GM19438 (cell line): ENCODE measurements around the gene ITGA3.

Experiments
- ATAC-seq: cut with Tn5 transposase; IDR thresholded peaks from one replicate; pipeline ENCODE4 v1.9.1; 2021; ENCODE audit warnings: low read depth; ENCODE audit not compliant: unreplicated experiment

ITGA3 gene

DNA sequence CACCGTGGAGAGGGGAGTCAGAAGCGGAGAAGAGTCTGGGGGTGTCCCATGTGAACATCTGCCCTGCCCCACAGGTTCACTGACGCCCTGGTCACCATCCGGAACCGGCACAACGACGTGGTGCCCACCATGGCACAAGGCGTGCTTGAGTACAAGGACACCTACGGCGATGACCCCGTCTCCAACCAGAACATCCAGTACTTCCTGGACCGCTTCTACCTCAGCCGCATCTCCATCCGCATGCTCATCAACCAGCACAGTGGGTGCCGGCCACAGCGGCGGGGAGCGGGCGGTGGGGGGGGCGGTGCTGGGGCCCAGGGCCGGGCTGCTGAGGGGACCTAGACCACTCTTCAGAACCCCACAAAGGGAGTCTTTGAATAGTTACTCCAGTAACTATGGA is 49.9 kb downstream of the ITGA3 start:
- no peak for ATAC-seq

DNA sequence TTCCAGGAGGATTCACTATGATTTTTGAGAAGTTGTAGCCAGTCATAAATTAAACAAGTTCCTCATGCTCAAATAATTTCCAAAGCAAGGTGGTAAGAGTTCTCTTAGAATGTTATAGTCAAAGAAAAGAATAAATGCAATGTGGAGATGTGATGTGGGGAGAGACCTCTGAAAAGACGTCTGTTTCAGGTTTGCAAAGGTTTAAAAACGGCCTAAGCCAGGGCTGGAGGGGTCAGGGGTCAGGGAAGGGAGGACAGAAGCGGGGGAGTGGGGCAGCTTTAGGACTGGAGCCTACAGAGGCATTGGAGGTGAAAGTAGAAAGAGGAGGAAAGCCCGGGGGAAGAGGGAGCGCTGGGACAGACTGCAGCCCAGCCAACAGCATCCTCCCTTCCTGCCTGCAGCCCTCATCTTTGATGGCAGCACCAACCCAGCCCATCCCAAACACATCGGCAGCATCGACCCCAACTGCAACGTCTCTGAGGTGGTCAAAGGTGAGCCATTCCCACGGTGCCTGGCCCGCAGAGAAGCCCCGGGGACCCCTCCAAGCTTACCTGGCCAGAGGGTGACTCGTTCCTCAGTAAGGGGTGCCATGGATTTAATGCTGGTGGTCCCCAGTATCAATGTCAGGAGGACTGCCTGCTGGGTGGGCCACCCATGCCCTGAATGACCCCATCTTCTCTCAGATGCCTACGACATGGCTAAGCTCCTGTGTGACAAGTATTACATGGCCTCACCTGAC is 50.7 kb downstream of the ITGA3 start:
- ATAC-seq: no peak

GRCh38 chr17:50107790-50108414 is 52.0 kb downstream of the ITGA3 start:
- ATAC-seq: no peak

DNA sequence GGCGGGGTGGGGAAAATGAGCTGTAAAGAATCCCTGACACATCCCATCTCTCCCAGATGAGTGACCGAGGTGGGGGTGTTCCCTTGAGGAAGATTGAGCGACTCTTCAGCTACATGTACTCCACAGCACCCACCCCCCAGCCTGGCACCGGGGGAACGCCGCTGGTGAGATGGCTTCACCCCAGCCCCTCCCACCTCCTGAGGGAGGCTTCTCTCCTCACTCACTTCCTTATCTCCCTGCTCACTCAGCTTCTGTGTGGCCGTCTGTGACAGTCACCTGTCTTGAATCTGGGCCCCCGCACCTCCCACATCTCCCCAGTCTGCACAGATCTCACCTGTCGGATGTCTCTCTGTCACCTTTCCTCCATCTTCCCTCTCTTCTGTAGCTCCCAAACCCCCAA is 52.6 kb downstream of the ITGA3 start:
- ATAC-seq: no peak

- ATAC-seq: no peak
Measured at GRCh38 chr17:50109207-50109606, 53.3 kb downstream of the ITGA3 start.

GRCh38 chr17:50109785-50110184 is 53.9 kb downstream of the ITGA3 start:
- no peak for ATAC-seq

DNA sequence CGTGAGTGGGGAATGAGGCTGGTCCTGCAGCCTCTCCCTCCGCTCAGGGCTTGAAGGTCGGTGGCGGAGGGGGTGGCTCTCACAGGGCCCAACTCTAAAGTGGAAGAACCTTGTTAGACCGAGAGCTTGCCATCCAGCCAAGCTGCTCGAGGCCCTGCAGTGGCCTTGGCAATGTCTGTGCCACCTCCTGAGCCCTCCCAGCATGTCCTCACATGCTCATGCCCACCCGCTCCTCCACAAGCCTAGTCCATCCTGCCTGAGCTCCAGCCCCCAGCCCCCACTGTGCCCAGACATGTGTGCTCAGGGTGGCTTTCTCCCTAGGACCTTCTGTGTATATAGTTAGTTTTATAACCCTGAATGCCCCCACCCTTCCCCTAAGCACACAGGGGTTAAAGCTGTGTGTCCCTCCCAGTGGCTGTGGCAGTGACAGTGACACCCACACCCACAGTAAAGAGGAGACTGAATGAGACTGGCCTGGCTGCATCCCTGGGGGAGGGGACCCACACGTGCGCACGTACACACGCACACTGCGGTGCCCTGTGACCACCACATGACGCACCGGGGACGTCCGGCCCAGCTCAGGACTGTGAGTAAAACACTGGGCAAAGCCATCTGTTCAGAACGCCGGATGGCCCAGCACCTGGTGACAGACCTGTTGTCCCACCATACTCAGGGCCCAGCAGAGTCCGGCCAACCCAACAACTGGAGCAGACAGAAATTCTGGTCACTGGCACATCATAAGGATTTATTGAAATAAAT is 54.9 kb downstream of the ITGA3 start:
- no peak for ATAC-seq

GRCh38 chr17:50111673-50112655 is 56.1 kb downstream of the ITGA3 start:
- no peak for ATAC-seq

- no peak for ATAC-seq
Measured at GRCh38 chr17:50112694-50113093, 56.8 kb downstream of the ITGA3 start.

DNA sequence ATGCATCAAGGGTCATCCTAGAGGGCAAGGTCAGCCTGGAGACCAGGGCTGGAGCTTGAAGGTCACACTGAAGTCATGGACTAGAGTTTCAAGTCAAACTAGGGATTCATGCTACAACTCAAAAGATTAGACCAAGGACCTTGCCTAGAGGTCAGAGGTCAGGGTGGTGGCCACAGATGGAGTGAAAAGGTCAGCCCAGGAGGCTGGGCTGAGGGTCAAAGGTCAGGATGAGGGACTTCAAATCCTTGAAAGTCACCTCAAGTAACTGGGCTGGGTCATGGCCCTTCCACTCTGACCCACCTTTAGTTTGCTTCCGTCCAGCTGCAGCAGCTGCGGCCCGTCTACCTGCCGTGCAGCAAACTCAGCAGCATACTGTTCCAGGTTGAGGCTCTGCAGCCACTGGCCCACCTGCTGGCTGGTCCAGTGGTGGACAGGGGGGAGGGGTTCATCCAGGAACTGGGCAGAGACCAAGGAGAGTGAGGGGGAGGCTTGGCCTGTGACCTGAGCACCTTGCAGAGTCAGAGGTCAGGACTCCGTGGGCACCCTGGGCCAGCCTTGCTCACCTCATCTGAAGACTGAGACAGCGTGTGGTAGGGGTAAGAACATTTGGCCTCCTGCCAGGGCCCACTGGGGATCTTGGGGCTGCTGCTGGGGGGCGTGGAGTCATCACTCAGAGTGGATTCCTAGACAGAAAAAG is 57.9 kb downstream of the ITGA3 start:
- no peak for ATAC-seq

GRCh38 chr17:50114401-50114800 is 58.5 kb downstream of the ITGA3 start:
- no peak for ATAC-seq

DNA sequence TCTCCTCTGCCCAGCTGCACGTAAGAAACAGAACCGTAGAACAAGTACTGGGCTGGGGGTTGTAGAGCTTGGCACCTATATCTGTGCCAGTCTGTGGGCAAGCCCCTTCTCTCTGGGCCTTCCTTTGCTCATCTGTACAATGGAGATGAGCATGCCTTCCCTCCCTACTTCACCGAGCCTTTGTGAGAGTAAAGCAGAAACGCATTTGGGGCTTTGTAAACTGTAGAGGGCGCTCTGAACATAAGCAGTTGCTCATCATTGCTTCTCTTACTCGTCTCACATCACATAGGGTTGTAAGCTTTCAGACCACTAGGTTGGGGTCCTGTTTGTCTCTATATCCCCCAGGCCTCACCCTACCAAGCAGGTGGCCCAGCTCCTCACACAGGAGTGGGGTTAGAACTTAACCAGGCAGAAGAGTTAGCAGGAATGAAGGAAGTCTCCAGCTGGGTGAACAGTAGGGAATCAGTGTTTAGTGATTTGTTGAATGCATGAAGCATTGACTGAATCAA is 59.0 kb downstream of the ITGA3 start:
- ATAC-seq: no peak

DNA sequence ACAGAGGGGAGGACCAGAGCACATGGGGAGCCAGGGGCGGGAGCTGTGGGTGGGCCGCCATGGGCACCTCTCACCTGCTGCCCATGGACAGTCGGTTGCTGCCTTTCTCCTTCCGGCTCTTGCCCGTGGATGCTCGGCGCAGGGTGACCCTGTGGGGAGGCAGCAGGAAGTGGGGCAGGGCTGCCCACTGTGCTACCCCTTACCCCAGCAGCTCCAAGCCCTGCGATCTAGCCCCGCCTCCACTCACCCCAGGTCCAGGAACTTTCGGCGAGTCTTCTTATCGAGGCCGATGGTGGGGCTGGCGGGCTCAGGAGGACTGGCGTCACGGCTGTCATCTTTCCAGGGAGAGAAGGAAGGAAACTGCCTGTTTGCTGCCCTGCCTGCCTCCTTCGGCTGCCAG is 59.8 kb downstream of the ITGA3 start:
- no peak for ATAC-seq

DNA sequence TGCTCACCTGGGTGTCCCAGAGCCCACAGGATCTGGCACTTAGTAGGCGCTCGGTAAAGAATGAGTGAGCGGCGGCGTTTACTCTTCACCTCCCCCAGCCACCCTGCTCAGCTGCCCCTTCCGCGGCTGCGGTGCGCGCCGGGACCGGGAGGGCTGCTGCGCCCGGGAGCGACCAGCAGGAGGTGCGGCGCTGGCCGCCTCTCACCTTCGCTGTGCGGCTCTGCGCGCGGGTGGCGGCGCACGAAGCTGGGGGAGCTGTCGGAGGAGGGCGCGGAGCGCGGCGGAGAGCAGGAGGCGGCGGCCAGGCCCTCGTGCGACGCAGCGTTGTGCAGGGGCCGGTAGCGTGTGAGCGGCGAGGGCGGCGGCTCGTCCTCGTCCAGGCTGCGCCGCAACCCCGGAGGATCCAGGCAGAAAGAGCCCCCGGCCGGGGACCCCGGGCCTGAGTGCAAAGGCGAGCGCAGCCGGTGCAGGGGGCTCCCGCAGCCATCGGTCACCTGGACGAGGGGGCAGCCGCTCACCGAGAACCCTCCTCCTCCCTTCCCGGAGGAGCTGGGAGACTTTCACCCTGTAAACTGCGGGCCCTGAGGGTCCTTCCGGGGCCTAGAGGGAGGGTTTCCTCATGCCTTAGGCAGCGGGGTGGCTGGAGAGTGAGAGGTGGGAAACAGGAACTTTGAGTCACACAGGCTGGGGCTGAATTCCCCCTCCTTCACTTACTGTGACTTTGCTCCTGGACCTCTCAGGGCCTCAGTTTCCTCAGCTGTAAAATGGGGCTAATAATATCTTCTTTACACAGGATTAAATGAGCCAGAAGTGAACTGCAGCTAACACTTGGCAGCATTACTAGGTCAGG is 61.5 kb downstream of the ITGA3 start:
- ATAC-seq: no peak

DNA sequence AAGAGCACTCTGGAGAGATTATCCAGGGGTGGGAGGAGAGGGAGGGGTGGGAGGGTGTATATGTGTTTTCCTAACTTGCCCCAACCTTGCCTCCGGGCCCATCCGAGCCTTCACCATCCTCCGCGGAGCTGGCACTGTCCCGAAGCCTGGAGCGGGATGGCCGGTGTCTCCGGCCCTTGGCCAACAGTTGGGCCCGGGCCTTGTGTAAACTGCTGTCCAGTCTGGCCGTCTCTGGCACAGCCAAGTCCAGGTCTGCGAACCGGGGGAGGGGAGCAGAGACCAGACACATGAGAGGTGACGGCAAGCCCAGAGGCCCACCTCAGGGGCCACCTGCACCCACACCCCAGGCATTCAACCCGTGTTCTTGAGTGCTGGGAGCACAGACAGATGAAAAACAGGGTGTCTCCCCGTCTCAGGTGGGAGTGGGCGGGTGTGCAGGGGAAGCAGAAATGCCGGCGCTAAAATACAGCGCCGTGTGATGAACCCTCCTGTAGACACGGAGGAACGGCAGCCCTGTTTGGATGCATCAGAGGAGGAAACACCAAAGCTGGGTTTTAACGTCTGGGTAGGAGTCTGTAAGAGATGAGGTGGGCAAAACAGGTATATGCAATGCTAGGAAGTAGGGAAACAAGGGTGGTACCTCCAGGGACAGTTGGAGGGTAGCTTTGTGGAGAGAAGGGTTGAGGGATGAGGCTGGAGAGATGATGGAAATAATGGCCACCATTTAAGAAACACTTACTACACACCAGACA is 62.3 kb downstream of the ITGA3 start:
- ATAC-seq: no peak

DNA sequence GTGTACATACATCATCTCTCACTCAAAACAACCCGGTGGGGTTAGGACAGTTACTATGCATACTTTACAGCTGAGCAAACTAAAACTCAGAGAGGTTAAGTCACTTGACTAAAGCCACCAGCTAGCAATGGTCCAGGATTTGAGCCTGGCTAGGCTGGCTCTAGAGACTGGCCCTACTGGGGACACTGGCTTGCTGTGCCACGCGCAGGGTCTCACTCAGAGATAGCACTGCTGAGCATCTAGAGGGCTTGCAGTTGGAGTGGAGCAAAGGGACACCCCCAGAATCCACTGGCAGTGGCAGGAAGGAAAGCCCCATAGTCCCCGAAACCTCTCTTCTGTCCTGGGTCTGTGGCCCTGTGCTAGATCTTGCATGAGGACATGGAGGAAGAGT is 62.9 kb downstream of the ITGA3 start:
- no peak for ATAC-seq

DNA sequence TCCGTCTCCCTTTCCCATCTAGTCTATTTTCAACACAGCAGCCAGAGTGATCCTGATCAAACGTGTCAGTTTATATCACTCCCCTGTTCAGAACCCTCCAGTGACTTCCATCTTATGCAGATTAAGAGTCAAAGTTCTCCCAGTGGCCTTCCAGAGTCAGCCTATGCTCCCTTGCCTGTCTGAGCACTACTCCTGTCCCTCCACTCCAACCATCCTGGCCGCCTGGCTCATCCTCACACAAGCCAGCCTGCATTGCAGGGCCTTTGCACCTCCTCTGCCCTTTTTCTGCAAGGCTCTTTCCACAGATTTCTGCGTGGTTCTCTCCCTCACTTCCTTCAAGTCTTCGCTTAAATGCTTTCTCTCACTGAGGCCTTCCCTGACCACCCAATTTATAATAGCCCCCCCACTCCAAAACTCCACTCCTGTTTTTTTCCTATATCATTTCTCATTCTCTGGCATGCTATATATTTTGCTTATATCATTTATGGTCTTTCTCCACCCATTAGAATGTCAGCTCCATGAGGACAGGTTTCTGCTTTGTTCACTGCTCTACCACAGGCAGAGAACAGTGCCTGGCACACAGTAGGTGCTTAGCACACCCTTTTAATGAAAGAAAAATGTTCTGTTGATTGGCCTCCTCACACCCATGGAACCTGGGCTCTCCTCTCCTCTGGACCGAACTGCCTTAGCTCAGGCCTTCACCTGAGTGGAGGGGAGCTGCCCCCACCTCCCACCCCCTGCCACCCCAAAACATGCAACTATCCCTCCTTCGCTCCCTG is 64.8 kb downstream of the ITGA3 start:
- no peak for ATAC-seq
